Measurements from ENCODE around the gene NOD2. TPM values are rescaled to one million over a fixed set of nuclear protein-coding genes. Genes with fewer than 3 reads are reported as not detected.

NOD2 gene
- total RNA-seq, 2 experiments from 2014 or later, result 6.5 to 10.7 TPM

DNA sequence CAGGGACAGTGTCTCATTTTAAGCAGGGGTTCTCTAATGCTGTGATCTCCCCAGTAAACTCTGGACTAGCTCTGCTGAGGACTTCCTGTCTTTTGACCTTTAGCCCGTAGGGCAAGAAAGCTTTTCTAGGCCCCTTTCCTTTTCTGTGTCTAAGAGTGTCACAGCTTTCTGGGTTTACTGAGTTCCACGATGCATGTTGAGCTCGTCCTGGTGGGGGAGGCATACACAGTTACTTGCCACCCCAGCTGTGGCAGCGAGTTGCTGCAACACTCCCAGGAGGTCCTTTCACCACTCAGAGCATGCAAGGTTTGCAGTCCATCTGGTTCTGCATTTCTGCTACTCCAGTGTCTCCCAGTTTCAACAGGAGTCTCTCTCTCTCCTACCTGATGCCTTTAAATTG is 23.7 kb downstream of the NOD2 start:
- no peak for ATAC-seq
- H3K27ac Mint-ChIP-seq, result no peak overlapping the region
- H3K9me3 Mint-ChIP-seq (ENCODE audit: low read depth), result no peaks in the 10 kb centered on the region

DNA sequence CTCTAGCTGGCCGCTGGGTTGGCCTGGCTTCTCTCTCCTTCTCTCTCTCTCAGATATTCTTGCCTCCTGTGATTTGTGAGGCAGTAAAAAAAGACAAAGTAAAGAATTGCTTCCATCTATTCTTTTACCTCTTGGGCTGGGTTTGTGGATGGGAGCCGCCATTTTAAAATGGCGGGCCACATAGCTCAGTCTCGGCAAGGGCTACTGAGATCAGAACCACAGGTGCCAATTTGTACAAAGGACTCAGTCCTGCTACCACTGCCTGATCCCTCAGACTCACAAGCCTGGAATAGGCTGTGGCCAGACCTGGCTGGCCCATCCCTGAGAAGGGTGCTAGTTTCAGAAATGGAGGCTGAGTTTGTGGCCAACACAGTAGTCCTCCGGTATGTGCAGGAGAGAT is 24.1 kb downstream of the NOD2 start:
- Mint-ChIP-seq H3K36me3 (peaks cover 11% of the 10 kb centered on the region), H3K4me1 (peaks cover 31% of the 10 kb centered on the region), H3K4me3 (no peak overlapping the region), H3K9me3 (ENCODE audit: low read depth) (no peaks in the 10 kb centered on the region), H3K27ac (no peak overlapping the region), H3K27me3 (no peaks in the 10 kb centered on the region)
- DNase-seq (no peak), ATAC-seq (no peak)
- CTCF ChIA-PET, result no interaction called here

More for the DNA sequence above, 23.7 kb downstream of the NOD2 start:
- H3K4me1 Mint-ChIP-seq, result peaks cover 28% of the 10 kb centered on the region
- DNase-seq, result no peak
- peaks cover 12% of the 10 kb centered on the region for H3K36me3 Mint-ChIP-seq
- no peak overlapping the region for H3K4me3 Mint-ChIP-seq
- CTCF ChIA-PET, result interaction anchor here (0.9 kb wide), 1 partner anchor 18 kb away, joined by 4 read pairs; no protein-coding TSS in a partner anchor
- no peaks in the 10 kb centered on the region for H3K27me3 Mint-ChIP-seq

DNA sequence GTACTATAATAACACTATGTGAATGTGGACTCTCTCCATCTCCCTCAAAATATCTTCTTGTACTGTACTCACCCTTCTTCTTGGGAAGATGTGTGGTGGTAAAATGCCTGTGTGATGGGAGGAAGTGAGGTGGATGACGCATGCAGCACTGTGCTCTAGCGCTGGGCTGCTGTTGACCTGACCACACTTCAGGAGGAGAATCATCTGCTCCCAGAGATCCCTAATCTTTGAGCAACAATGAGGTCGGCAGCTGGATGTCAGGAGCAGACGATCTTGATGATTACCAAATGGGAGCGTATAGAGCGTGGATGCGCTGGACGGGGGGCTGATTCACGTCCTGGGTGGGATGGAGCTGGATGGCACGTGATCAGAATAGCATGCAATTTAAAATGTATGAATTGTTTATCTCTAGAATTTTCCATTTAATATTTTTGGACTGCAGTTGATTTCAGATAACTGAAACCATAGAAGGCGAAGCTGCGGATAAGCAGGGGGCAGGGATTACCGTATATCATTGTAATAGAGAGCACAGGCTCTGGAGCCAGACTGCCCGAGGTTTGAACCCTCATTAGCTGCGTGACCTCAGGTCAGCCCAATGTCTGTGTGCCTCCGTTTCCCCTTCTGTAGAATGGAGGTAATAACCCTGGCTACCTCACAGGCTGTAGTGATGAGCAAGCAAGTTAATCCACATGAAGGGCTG is 24.8 kb downstream of the NOD2 start:
- DNase-seq, result no peak
- Mint-ChIP-seq H3K27me3 (no peaks in the 10 kb centered on the region), H3K36me3 (peaks cover 18% of the 10 kb centered on the region), H3K4me1 (peaks cover 32% of the 10 kb centered on the region), H3K9me3 (ENCODE audit: low read depth) (no peaks in the 10 kb centered on the region), H3K4me3 (no peak overlapping the region), H3K27ac (no peak overlapping the region)
- CTCF ChIA-PET, result interaction anchor here (1.2 to 1.4 kb wide), 2 partner anchors 20 to 88 kb away, joined by 3 read pairs; no protein-coding TSS in a partner anchor
- no peak for ATAC-seq

DNA sequence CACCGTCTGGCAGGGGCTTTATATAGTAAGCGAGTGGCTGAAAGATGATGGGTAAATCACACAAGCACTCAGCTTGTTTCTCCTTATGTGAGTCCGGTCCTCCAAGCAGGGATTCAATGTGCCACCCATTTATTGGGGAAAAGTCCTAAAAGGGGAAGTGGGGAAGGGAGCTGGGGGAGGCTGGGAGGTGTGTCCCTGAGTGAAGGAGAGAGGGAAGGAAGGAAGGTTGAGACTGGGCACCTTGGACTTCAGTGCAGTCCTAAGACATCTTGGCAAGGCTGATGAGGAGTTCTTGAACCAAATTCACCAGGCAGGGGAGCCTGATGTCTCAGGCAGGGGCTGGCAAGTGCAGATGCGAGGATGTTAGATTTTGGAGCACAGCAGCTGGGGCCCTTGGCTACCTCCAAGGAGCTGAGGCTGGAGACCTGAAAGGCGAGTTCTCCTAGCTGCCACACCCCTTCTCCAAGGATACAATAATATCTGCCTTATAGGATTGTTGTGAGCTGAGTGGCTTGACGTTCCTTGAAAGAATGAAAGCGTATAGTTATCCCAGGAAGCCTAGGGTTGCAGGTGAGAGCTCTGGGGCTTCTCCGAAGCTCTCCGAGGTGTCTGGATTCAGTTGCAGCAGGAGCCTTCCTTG is 25.5 kb downstream of the NOD2 start:
- CTCF ChIA-PET, result interaction anchor here (1.2 to 2.9 kb wide), 4 partner anchors 16 to 88 kb away, joined by 3 to 8 read pairs (median 4); no protein-coding TSS in a partner anchor
- H3K27me3 Mint-ChIP-seq, result no peaks in the 10 kb centered on the region
- peaks cover 24% of the 10 kb centered on the region for H3K36me3 Mint-ChIP-seq
- H3K4me1 Mint-ChIP-seq, result peaks cover 32% of the 10 kb centered on the region
- H3K4me3 Mint-ChIP-seq, result no peak overlapping the region
- no peak for ATAC-seq
- no peak overlapping the region for H3K27ac Mint-ChIP-seq
- peaks cover 2% of the 10 kb centered on the region for H3K9me3 Mint-ChIP-seq (ENCODE audit: low read depth)
- DNase-seq, result no peak

DNA sequence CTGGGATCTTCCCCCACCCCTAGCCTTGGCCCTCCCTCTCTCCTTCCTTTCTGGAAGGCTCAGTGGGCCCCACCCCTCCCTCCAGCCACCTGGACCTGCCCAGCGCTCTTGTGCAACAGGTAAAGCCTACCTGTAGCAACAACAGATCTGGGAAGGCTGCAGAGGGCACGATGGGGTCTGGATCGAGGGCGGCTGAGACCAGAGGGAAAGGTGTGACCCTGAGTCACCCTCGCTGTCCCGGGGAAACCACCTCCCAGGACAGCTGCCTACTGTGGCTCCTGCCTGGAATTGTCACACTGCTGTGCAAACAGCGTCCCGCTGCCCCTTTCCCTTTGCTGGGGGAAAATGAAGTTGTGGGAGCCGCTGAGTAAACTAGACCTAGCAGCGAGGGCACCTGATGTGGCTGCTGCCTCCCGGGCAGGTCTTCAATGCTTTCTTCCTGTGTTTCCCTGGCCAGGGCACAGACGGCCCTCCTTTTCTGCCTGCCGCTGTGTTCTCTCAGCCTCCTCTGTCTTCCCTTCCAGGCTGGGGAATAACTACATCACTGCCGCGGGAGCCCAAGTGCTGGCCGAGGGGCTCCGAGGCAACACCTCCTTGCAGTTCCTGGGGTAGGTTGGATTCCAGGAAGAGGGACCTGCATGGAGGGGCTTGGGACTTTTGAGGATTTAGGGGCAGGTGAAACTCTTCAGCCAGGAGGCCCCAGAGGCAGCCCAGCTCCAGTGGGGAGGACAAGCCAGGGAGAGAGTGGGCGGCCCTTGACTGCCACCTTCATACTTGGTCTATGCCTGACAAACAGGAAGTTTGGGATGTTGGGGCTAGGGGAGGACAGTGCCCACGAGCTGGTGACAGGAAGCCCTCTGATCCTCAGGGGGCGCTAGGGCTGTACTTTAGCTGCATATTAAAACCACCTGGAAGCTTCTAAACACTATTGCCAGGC is 26.3 kb downstream of the NOD2 start:
- ATAC-seq, result peak; percentile 56
- Mint-ChIP-seq H3K27ac (no peak overlapping the region), H3K9me3 (ENCODE audit: low read depth) (peaks cover 6% of the 10 kb centered on the region), H3K4me1 (peaks cover 34% of the 10 kb centered on the region), H3K36me3 (peaks cover 31% of the 10 kb centered on the region), H3K4me3 (no peak overlapping the region), H3K27me3 (no peaks in the 10 kb centered on the region)
- DNase-seq, result no peak
- CTCF ChIA-PET, result interaction anchor here (1.0 to 2.9 kb wide), 9 partner anchors 10 to 87 kb away, joined by 3 to 8 read pairs (median 4); no protein-coding TSS in a partner anchor

DNA sequence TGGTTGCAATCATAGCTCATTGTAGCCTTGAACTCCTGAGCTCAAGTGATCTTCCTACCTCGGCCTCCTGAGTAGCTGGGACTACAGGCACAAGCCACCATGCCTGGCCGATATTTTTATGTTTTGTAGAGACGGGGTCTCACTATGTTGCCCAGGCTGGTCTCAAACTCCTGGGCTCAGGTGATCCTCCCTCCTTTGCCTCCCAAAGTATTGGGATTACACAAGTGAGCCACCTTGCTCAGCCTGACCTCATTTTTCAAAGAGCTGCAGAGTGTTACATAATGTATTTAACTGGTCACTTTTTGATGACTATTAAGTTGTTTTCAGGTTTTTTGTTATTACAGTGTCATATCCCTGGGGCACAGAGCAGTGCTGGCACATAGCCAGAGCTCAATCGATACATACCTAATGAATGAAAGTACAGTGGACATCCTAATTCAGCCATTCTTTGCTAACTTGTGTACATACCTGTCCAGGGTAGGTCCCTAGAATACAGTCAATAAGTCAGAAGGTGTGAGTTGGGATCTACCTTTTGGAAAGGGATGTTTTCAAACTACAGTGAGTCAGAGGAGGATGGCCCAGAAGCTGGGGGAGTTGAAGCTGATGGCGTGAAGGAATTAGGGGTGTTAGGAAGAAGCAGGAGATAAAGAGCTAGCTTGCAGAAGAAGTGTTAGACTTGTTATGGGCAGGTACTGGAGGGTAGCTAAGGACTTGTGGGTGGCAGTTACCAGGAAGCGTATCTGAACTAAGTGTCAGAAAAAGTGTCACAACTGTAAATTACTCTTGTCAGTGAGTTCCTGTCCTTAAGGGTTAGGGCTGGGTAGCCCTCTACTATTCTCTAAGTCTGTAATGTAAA is 28.4 kb downstream of the NOD2 start:
- CTCF ChIA-PET, result interaction anchor here (0.9 to 2.9 kb wide), 7 partner anchors 9 to 85 kb away, joined by 3 to 8 read pairs (median 3); partner anchors contain the start of gene CYLD
- ATAC-seq, result peak; percentile 39
- H3K27me3 Mint-ChIP-seq, result no peaks in the 10 kb centered on the region
- H3K4me1 Mint-ChIP-seq, result peaks cover 28% of the 10 kb centered on the region
- peak overlapping the region; percentile 58 for H3K27ac Mint-ChIP-seq
- peaks cover 47% of the 10 kb centered on the region for H3K36me3 Mint-ChIP-seq
- H3K4me3 Mint-ChIP-seq, result no peak overlapping the region
- no peak for DNase-seq
- H3K9me3 Mint-ChIP-seq (ENCODE audit: low read depth), result peaks cover 6% of the 10 kb centered on the region

DNA sequence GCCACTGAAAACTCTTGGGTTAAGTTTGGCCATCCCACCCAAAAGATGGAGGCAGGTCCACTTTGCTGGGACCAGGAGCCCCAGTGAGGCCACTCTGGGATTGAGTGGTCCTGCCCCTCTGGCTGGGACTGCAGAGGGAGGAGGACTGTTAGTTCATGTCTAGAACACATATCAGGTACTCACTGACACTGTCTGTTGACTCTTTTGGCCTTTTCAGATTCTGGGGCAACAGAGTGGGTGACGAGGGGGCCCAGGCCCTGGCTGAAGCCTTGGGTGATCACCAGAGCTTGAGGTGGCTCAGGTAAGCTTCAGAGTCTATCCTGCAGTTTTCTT is 29.0 kb downstream of the NOD2 start:
- no peak for ATAC-seq

DNA sequence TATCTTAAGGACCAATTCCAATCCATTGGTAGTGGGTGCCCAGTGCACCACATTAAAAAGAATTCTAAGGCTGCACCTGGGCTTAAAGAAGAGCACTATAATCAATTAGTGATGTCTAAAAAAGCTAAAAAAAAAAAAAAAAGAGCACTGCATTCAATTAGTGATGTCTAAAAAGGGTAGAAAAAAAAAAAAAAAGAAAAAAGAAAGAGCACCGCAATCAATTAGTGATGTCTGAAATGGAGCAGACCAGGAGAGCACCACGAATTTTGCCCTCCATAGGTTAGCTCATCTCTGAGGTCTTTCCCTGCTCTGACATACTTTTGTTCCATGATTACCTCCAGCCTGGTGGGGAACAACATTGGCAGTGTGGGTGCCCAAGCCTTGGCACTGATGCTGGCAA is 29.6 kb downstream of the NOD2 start:
- no peak overlapping the region for H3K4me3 Mint-ChIP-seq
- no peak overlapping the region for H3K27ac Mint-ChIP-seq
- ATAC-seq (no peak), DNase-seq (no peak)
- no peaks in the 10 kb centered on the region for H3K27me3 Mint-ChIP-seq
- CTCF ChIA-PET, result interaction anchor here (1.0 to 1.9 kb wide), 2 partner anchors 19 to 51 kb away, joined by 3 to 4 read pairs; partner anchors contain the start of gene CYLD
- H3K9me3 Mint-ChIP-seq (ENCODE audit: low read depth), result peaks cover 6% of the 10 kb centered on the region
- H3K36me3 Mint-ChIP-seq, result peaks cover 53% of the 10 kb centered on the region
- peaks cover 21% of the 10 kb centered on the region for H3K4me1 Mint-ChIP-seq

More for the DNA sequence above, 29.0 kb downstream of the NOD2 start:
- Mint-ChIP-seq H3K9me3 (ENCODE audit: low read depth) (peaks cover 6% of the 10 kb centered on the region), H3K36me3 (peaks cover 48% of the 10 kb centered on the region), H3K27me3 (no peaks in the 10 kb centered on the region), H3K27ac (peak overlapping the region; percentile 58), H3K4me1 (peaks cover 22% of the 10 kb centered on the region), H3K4me3 (no peak overlapping the region)
- CTCF ChIA-PET, result interaction anchor here (0.9 to 1.3 kb wide), 3 partner anchors 8 to 56 kb away, joined by 3 read pairs; partner anchors contain the start of gene CYLD
- DNase-seq, result no peak

DNA sequence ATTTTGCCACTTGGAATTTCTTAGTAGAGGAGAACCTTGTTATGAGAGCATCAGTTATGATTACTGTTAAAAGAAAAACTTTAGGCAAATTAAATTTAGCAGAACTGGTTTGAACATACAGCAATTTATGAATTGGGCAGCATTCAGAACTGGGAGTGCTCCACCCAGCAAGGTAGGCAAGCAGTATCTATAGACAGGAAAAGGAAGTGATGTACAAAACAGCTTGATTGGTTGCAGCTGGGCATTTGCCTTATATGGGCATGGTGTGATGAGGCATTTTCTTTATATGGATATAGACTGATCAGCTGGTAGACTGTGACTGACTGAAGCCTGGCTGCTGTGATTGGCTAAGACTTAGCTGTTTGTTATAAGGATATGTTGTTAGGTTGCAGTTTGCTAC is 30.9 kb downstream of the NOD2 start:
- H3K9me3 Mint-ChIP-seq (ENCODE audit: low read depth), result peaks cover 6% of the 10 kb centered on the region
- no peak overlapping the region for H3K27ac Mint-ChIP-seq
- H3K4me1 Mint-ChIP-seq, result peaks cover 18% of the 10 kb centered on the region
- DNase-seq (no peak), ATAC-seq (no peak)
- H3K36me3 Mint-ChIP-seq, result peaks cover 63% of the 10 kb centered on the region
- H3K27me3 Mint-ChIP-seq, result no peaks in the 10 kb centered on the region
- H3K4me3 Mint-ChIP-seq, result no peak overlapping the region
- CTCF ChIA-PET, result interaction anchor here (0.8 to 1.9 kb wide), 5 partner anchors 53 to 369 kb away, joined by 3 to 4 read pairs (median 3); no protein-coding TSS in a partner anchor

DNA sequence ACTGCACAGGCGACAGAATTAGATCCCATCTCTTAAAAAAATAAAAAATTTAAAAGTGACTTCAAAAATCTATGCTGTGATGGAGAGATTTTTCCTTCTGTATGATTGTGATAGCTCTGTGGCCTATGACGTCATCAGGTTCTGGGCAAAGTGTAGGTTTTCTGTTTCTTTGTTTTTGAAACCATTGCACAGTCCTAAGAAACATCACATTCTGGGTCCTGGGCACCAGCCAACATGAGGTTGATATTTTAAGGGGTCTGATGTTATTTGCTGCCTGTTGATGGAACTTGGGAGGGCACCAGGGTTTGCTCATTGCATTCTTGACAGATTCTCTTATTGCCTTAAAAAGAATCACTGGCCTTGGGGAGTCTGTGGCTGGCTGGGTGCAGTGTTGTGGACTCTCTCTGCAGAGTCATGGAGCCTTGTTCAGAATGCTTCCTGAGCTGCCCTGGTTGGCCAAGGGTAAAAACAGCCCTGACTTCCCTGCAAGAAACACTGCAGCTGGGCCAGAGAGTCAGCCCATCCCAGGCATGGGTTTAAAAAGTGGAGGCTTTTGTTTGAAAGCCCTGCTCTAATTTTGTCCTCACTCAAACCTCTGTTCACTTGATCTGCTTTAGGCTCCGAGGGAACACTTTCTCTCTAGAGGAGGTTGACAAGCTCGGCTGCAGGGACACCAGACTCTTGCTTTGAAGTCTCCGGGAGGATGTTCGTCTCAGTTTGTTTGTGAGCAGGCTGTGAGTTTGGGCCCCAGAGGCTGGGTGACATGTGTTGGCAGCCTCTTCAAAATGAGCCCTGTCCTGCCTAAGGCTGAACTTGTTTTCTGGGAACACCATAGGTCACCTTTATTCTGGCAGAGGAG is 38.0 kb downstream of the NOD2 start:
- CTCF ChIA-PET, result interaction anchor here (1.3 to 2.4 kb wide), 2 partner anchors 9 to 64 kb away, joined by 3 to 6 read pairs; no protein-coding TSS in a partner anchor
- Mint-ChIP-seq H3K9me3 (ENCODE audit: low read depth) (no peaks in the 10 kb centered on the region), H3K4me1 (peaks cover 17% of the 10 kb centered on the region), H3K4me3 (no peak overlapping the region), H3K27me3 (no peaks in the 10 kb centered on the region), H3K36me3 (peaks cover 34% of the 10 kb centered on the region), H3K27ac (peak overlapping the region; percentile 30)
- ATAC-seq (peak; percentile 20), DNase-seq (peak; percentile 37)

DNA sequence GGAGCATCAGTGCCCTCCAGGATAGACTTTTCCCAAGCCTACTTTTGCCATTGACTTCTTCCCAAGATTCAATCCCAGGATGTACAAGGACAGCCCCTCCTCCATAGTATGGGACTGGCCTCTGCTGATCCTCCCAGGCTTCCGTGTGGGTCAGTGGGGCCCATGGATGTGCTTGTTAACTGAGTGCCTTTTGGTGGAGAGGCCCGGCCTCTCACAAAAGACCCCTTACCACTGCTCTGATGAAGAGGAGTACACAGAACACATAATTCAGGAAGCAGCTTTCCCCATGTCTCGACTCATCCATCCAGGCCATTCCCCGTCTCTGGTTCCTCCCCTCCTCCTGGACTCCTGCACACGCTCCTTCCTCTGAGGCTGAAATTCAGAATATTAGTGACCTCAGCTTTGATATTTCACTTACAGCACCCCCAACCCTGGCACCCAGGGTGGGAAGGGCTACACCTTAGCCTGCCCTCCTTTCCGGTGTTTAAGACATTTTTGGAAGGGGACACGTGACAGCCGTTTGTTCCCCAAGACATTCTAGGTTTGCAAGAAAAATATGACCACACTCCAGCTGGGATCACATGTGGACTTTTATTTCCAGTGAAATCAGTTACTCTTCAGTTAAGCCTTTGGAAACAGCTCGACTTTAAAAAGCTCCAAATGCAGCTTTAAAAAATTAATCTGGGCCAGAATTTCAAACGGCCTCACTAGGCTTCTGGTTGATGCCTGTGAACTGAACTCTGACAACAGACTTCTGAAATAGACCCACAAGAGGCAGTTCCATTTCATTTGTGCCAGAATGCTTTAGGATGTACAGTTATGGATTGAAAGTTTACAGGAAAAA is 38.8 kb downstream of the NOD2 start:
- no peaks in the 10 kb centered on the region for H3K27me3 Mint-ChIP-seq
- H3K27ac Mint-ChIP-seq, result no peak overlapping the region
- ATAC-seq, result no peak
- peaks cover 17% of the 10 kb centered on the region for H3K4me1 Mint-ChIP-seq
- H3K4me3 Mint-ChIP-seq, result no peak overlapping the region
- H3K36me3 Mint-ChIP-seq, result peaks cover 29% of the 10 kb centered on the region
- no peak for DNase-seq
- H3K9me3 Mint-ChIP-seq (ENCODE audit: low read depth), result no peaks in the 10 kb centered on the region
- CTCF ChIA-PET, result no interaction called here

Data from activated CD8-positive, alpha-beta memory T cell treated with anti-CD3 and anti-CD28 coated beads, Interleukin-2, amount 10 ng/mL, durations not matched to agents 7 days and 5 days (primary cell).